Putamen (tissue), 1 donor: ENCODE measurements around the gene CNST.
A peak's percentile ranks its signal among the peaks of the same experiment; 100 is the strongest.
"Not testable (repeated sequence)": the region's sequence is repeated elsewhere in the genome, so short reads cannot be mapped to it uniquely, and the experiment has no call there.

Source experiments
- DNase-seq: peaks from one replicate; pipeline ENCODE4 v3.0.0-alpha.2; 2016; ENCODE audit warnings: low spot score

CNST gene

GRCh38 chr1:246678816-246679793 is 112.8 kb downstream of the CNST start:
- no peak for DNase-seq

GRCh38 chr1:246679794-246680177 is 113.5 kb downstream of the CNST start:
- no peak for DNase-seq

- DNase-seq = no peak
Observed at GRCh38 chr1:246680190-246680589, 113.9 kb downstream of the CNST start.

- no peak for DNase-seq
Observed at GRCh38 chr1:246680696-246681130, 114.5 kb downstream of the CNST start.

- no peak for DNase-seq
Observed at GRCh38 chr1:246681900-246682895, 115.9 kb downstream of the CNST start.

- DNase-seq = no peak
Observed at GRCh38 chr1:246683521-246683920, 117.3 kb downstream of the CNST start.

- DNase-seq = no peak
Observed at GRCh38 chr1:246687002-246687401, 120.7 kb downstream of the CNST start.

- peak; percentile 75 for DNase-seq
Observed at GRCh38 chr1:246689409-246690008, 123.3 kb downstream of the CNST start.

GRCh38 chr1:246690100-246690499 is 123.8 kb downstream of the CNST start:
- no peak for DNase-seq

GRCh38 chr1:246691622-246692495 is 125.6 kb downstream of the CNST start:
- DNase-seq = peak; percentile 65

GRCh38 chr1:246694213-246694895 is 128.1 kb downstream of the CNST start:
- not testable (repeated sequence) for DNase-seq

- DNase-seq = no peak
Observed at GRCh38 chr1:246695136-246695535, 128.9 kb downstream of the CNST start.

- no peak for DNase-seq
Observed at GRCh38 chr1:246695666-246696065, 129.4 kb downstream of the CNST start.

GRCh38 chr1:246698466-246699094 is 132.3 kb downstream of the CNST start:
- DNase-seq = no peak

GRCh38 chr1:246699095-246699735 is 133.0 kb downstream of the CNST start:
- DNase-seq = peak; percentile 67

GRCh38 chr1:246703581-246703980 is 137.3 kb downstream of the CNST start:
- DNase-seq = no peak

GRCh38 chr1:246705368-246705767 is 139.1 kb downstream of the CNST start:
- DNase-seq = no peak

GRCh38 chr1:246708166-246708565 is 141.9 kb downstream of the CNST start:
- DNase-seq = no peak

- DNase-seq = no peak
Observed at GRCh38 chr1:246709196-246709595, 142.9 kb downstream of the CNST start.
